Right kidney (tissue), 1 donor: Measurements from ENCODE around the gene PAX7.

Source experiments
- DNase-seq: peaks from one replicate; pipeline ENCODE4 v3.0.0-alpha.2; 2016

The PAX7 gene

DNA sequence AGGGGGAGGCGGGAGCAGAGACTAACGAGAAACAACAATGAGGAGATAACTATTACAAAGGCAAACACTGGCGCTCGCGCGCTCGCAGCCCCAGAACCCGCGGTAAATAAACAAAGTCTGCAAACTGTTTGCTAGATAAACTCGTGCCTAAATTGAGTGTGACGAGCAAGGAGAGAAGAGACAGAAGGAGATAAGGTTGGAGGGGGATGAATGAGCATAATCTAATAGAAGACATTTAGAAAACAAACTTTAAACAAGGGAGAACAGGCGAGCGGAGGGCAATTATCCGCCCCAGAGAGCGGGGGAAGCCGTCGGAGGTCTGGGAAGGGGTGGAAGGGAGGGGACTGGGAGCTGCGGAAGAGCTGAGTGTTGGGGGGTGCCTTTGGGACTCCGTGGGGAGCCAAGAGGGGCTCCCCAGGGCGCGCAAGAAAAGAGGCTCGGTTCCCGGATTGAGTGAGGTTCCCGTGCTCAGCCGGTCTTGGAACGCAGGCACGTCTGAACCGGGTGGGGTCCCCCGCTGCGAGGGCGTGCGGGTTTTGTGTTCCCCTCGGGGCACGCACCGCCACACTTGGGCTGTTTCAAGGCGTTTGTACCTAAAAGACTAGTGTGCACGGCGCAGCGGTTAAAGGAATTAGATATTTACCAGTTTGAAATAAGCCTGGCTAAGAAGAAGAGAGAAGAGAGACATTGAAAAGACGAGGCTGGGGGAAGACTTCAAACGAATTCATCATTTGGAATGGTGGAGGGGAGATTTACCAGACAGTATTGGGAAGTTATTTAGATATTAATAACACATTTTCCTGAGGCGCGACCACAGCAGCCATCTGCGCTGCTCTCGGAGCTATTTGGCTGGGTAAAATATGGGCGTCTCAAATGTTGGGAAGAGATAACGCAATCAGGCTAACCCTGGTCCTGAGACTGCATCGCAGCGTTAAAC lies 10.6 kb downstream of the PAX7 start:
- peak; percentile 66 for DNase-seq

DNA sequence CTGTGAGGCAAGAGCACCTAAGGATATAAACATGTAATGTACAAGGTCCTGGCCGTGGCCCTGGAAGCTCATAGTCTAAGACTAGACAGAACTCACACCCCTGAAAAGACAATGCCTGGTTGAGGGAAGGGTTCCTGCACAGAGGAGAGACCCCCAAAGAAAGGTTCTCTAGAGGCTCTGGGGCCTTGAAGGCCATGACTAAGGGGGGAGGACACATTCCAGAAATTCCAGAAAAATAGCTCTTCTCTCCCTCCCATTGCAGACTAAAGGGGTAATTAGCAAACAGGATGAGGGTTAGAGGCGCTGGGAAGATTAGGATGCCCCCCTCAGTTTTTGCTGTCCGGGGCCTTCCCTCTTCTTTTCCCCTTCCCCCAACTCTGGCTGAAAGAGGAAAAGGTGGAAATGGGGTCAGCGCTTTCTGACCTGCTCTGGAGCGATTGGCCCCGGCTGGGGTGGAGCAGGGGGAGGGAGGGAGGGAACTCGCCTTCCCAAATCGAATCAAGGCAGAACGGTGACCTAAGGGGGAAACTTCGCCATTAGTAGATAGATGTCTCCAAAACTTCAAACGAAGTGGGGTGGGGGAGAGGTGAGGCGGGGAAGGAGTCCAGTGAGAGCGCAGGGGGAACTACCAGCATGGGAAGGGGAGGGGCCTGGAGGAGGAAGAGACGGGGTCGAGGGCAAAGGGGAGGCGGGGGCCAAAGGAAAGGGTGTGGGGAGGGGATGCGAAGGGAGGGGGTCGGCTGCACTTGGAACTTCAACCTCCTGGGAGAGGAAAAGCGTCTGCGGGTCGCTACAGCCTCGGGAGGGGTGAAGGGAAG lies 11.8 kb downstream of the PAX7 start:
- DNase-seq, result peak; percentile 17

DNA sequence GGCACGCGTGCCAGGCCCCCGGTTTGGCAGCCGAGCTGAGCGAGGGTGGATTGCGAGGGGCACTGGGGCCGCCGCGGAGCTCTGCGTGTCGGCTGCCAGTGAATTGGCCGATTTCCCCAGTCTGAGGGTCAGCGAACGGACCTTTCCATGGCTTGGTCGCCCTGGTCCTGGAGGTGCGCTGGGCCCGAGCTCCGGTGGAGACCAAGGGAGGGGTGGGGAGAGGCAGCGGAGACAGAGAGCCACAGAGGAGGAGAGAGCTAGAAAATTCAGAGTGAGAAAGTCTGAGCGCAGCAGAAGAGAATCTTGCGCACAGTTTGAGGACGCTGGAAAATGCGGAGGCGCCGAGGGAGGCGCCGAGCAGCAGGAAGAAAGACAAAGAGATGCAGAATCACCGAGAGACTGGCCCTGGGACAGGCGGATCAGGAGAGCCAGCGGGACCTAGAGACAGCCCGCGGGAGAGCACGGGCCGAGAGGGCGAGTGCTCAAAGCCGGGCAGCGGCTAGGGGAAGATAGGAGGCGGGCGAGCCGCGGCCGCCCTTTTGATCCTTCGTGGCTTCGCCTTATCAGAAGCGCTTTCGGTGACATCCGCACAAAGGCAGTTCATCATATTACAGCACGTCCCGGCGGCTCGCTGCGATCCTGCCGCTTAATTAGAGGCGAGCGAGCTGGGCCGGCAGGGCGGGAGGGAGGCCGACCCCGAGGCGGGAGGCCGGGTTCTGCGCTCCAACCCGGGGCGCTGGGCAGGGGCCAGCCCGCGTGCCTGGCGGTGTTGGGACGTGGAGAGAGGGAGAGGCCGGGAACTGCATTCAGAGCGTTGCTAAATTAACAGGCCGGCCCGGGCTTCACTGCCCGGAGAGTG lies 12.7 kb downstream of the PAX7 start:
- peak; percentile 75 for DNase-seq

DNA sequence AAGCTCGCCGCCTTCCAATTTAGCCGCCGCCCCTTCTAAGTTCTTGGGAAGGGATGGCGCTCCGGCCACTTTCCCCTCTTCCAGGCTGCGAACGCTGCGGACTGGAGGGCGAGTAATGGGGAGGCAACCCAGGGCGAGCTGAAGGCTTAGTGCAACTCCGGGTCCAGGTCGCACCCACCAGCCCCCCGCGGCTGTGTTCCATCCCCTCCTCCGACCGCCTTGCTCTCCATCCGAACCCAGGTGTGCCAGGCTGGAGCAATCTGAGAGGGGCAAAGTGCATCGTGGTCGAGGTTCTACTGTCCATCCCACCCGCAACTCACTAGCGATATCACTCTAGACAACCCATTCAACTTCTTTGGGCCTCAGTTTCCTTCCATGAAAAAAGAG lies 13.4 kb downstream of the PAX7 start:
- DNase-seq, result no peak

DNA sequence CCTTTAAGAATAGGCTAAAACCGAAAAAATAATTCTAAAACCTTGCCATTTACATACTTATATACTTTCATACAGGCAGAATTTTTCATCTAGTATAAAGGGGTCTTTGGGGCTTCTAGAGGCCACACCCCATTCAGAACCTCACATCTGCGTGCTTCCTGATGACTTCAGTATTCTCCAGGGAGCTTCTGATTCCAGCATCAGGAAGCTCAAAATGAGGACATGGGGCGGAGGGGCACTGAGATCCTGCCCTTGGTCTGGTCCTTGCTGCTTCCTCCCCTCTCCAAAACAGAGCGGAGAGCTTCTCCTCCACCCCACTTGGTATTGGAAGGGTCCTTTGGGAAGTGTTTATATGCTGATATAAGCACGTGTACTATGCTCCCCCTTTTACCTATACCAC lies 13.8 kb downstream of the PAX7 start:
- DNase-seq, result no peak

DNA sequence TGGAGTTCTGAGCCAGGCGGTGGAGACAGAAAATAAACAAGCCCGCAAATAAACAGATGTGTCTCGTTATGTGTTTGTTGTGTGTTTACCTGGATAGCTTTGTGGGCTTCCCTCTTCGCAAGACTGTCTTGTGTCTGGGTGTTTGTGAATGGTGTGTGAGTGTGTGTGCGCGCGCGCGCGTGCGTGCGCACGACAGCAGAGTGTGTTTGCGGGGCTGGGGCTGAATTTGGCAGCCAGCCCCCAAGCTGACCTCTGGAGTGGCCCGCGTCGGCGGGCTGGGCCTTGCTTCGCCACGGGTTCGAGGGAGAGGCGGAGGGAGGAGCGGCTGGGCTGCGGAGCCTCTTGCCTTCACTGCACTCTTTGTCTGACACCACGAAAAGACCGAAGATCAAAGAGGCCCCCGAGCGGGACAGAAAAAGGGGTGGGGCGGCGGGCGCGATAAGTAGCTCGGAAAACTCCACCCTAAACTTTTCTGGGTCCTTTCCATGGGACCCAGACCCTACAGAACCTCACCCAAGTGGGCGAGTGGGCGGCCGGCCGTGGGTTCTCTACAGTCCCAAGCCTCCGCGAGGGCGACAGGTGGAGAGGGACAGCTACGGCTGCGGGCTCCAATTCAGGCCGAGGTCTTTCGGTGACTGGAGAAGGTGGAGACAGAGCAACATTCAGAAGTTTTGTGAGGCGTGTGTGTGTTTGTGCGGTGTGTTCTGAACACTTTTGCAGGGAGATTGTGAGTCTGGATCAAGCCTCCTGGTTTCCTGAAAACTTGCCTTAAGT lies 14.5 kb downstream of the PAX7 start:
- DNase-seq, result peak; percentile 66

DNA sequence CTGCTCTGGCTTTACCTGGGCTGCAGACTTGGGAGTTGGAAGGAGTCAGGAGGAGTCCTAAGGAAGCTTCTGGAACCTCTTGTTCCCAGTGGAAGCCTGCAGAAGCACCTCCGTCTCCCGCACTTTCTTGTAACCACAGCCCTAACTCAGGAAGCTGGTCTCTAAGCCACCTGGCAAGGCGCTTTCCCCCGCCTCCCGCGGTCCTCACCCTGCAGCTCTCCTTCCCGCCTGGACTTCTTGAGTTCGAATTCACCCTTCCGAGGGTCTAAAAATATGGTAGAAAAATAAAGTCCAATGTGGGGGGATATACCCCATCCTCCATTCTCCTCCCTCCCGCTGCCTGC lies 15.1 kb downstream of the PAX7 start:
- no peak for DNase-seq

DNA sequence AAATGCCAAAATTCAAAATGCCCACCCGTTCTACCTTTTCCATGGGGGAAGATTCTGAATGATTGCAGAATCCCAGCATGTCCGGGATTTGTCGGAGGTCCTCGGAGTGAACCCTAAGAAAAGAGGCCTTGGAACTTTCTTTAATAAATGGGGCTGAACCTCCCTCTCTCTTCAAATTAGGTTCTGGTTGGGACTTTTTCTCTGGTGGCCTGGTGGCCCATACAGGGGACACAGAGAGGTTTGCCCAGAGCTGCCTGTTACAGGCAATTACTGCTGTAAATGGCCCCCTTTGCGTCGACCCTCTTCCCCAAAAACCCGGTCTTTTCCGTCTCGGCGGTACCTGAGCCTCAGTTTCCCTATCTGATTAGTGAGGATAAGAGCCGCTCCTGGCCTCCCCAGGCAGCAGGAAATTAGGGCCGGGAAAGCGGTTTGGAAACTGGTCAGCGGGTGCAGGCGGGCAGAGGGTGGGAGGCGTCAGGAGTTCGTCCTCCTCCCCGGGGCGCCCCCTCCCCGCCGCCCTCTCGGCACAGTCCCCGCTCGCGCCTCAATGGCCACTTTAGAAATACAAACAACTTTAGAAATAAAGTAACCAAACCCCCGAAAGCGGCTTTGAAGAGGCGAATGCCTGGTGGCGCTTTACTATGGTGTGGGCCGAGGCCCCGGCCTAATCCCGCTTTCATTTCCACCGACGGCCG lies 15.6 kb downstream of the PAX7 start:
- peak; percentile 32 for DNase-seq

DNA sequence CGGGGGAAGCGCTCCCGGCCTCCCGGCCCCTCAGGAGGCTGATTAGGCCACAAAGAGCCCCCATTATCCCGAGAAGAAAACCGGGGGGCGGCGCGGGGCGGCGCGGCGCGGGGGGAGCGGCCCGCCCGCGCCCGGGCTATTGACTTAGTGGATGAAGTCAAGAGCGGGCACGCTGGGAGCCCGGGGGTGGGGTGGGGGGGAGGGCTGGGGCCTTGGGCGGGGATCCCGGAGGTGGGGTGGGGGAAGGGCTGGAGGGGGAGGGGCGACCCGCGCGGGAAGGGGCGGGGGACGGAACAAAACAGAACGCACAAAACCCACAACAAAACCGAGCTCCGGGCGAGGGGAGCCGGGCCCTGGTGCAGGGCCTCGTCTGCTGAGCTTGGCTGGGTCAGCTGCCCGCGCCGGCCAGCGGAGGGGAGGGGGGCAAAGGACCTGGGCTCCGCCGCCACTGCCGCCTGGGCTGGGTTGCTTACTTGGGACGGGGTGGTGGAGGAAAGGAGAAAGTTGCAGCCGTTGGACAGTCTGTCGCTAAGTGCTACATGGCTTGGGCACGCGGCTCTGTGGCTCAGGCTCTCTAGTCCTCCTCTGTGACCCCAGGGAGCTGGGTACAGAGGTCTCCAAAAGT lies 16.3 kb downstream of the PAX7 start:
- DNase-seq, result peak; percentile 35

DNA sequence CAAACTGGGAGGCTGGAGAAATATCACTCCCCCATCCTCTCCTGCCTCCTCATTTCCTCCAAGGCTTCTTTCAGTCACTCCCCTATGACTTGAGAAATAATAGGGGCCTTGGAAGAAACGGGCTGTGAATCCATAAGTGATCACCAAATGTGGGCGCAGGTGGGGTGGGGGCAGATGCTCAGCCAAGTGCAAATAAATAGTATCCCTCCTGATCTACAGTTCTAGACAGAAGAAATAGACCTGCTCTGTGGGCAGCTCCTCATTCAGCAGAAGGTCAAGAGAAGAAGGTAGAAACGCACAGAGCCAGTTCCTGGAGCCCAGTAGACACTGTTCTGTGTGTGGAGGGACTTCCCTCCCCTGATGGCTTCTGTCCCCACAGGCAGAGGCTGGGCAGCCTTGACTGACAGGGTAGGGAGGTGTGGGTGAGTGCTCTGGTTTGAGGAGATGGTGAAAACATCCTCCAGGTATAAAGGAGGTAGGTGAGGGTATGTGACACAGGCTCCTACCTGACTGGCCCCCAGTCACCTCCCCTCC lies 17.1 kb downstream of the PAX7 start:
- DNase-seq, result no peak

DNA sequence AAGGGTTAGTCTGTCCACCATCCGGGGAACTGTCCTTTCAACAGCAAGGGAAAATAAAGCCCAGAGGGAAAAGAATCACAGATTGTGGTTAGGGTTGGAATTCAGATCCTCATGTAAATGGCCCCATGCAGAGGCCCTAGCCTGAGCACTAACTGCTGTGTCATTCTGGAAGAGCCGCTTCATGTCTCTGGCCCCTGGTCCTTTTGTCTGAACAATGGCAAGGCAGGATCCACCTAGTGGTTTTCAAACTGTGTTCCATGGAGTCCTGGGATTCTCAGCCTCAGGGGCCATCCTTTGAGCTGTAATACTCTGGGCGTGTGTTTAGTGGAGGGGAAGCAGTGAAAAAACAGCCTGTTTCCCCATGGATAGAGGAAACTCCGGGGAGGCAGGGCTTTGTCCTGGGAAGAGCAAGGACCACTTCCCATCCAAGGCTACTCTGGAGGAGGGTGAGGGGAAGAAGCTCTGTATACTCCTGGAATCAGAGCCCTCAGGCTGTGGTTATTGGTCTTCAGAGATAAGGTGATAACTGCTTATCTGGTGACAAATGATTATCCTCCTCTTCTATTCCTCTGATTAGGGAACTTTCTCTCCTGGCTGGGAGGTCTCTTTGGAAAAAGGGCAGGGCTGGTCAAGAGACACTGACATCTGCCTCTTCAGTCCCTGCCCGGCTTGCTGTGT lies 19.2 kb downstream of the PAX7 start:
- no peak for DNase-seq

DNA sequence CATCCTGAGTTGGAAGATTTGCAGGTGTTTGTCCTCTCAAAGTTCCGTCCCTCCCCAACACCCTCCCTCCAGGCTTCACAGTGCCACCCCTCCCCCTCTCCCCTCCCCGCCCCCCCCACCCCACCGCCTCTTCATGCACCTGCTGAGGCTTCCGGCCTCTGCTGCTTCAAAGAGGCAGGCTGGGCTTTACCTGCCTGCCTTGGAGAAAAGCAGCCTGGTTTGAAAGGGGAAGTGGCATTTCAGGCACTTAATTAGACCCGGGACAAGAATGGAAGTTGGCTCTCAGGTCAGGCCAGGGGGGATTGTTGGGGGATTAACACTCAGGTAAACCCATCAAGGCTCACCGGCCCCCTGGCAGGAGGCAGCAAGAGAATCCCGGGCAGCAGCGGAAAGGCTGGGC lies 21.1 kb downstream of the PAX7 start:
- DNase-seq, result no peak

DNA sequence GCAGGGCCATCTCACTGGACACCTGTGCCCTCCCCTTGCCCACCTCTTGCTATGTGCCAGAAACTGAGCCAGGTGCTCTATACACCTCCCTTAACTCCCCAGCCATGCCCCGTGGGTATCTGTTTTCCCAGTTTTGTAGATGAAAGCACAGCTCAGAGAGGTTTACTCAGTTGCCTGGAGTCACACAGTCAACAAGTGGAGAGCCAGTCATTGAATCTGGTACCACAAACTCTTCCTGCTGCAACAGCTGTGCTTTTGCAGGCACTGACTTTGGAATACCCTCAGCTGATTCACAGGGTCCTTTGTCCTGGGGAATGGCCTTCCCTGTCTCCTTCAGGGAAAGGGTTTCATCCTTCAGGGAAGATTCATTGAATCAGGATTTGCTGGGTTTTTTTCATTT lies 22.1 kb downstream of the PAX7 start:
- DNase-seq, result no peak

DNA sequence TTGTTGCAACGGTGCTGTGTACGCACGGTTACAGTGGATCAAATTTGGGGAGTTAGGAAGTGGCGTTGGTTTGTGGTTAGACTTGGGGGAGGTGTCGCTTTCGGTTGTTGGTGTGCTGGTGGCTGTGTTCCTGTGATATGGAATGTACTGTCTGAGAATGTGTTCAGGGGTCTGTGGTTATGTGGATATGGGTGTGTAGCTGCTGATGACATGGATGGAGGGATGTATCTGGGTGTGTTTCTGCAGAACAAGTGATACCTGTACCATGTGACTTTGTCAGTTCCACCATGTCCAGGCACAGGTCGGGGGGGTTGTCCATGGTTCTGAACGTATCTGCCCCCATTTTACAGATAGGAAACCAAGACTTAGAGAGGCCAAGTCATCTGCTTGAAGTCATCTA lies 22.7 kb downstream of the PAX7 start:
- no peak for DNase-seq

DNA sequence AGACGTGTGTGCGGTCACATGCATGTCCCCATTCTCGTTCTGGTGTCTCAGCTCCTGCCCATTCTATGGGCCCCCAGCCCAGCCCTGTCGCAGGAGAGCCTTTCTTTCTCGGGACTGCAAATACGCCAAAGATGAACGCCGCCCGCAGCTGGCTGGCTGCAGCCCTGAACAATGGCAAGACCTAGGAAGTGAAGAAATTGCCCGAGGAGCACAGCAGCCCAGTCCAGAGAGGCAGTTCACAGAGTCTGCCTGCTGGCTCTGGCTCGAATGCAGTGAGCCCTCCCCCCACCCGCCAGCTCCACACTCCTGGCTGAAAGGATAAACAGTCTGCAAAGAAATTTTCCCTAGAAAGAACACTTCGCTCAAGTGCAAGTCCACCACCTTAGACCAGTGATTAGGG lies 23.3 kb downstream of the PAX7 start:
- no peak for DNase-seq

DNA sequence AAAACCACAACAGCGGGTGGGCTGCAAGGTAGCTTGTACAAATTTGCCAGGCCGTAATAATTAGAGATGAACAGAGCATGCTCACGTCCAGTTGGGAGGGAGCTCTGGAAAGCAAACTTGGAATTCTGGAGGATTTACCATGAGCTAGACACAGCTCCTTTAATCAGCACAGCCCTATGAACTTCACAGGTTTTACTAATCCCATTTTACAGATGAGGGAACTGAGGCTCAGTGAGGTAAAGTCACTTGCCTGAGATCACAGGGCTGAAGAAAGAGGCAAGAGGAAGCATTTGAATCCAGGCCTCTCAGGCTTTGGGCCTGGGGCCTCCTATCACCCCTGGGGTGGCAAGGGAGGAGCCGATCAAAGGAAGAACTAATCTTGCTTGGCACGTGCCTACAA lies 24.0 kb downstream of the PAX7 start:
- no peak for DNase-seq

DNA sequence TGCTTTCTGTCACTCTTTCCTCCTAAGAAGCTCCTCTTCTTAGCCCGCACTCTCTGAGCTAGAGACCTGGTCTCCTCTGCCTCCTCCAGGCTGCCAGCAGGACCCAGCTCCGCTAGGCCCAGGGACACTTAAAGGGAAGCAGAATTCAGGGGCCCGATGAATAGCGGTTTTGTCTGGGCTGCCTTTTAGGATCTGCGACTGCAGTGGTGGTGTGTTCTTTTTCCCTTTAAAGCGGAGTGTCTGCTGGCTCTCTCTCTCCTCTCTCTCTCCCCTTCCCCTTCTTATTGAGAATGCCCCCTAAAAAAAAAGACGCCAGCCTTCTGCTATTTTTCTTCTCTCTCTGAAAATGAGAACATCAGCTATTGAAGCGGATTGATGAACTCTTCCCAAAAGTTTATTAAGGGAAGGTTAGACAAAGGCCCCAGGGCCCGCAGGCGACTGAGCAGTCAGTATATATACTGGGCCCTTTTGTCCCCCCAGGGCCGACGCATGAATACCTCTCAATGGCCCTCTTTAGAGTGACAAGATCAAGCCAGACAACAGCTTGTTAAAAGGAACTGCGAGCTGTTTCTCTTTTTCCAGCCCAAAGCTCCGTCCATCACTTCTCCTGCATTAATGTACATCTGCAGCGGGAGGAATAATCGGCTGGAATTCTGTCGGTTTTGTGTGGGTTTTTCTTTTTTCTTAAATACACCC lies 27.0 kb downstream of the PAX7 start:
- DNase-seq, result no peak

DNA sequence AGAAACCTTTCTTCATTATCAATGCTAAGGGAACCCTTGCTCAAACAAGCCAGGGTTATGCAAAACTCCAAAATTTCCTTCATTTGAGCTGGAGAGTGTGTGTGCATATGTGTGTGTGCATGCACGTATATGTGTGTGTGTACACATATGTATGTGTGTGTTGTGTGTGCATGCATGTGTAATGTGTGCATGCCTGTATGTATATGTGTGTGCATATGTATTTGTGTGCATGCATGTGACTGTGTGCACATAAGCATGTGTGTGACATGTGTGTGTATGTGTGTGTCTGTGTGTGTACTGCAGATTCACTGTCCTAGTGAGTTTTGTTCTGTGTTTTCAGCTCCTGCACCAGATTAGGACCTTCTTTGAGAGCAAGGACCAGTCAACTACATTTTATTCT lies 28.2 kb downstream of the PAX7 start:
- no peak for DNase-seq
